Medulla oblongata (tissue), 1 donor: ENCODE measurements around the gene DNAI7.

Experiments
- DNase-seq: peaks from one replicate; pipeline ENCODE4 v3.0.0-alpha.2; 2015; ENCODE audit errors: extremely low spot score

The DNAI7 gene

GRCh38 chr12:25195056-25195971 lies at the start of gene DNAI7, which contains the start of gene ETFRF1:
Gene DNAI7 (minus strand): TSS chr12:25195160. CDS start chr12:25195078, 82 bp downstream.
Gene ETFRF1 (plus strand): TSS chr12:25195237. CDS start chr12:25203957, 8,720 bp downstream.
- DNase-seq, result peak; percentile 95

- no peak for DNase-seq
Observed at GRCh38 chr12:25243680-25243990, 48.7 kb upstream of the DNAI7 start.

- DNase-seq, result no peak
Observed at GRCh38 chr12:25242981-25243679, 48.2 kb upstream of the DNAI7 start.

GRCh38 chr12:25241167-25242020 lies 46.4 kb upstream of the DNAI7 start:
- DNase-seq, result peak; percentile 65

GRCh38 chr12:25236626-25237025 lies 41.7 kb upstream of the DNAI7 start:
- DNase-seq, result no peak

- no peak for DNase-seq
Observed at GRCh38 chr12:25236190-25236589, 41.2 kb upstream of the DNAI7 start.

- no peak for DNase-seq
Observed at GRCh38 chr12:25213338-25213737, 18.4 kb upstream of the DNAI7 start.

- DNase-seq, result no peak
Observed at GRCh38 chr12:25208554-25208953, 13.6 kb upstream of the DNAI7 start.

- DNase-seq, result no peak
Observed at GRCh38 chr12:25207846-25208245, 12.9 kb upstream of the DNAI7 start.

- DNase-seq, result no peak
Observed at GRCh38 chr12:25207411-25207810, 12.5 kb upstream of the DNAI7 start.

GRCh38 chr12:25202137-25202536 lies 7.2 kb upstream of the DNAI7 start:
- DNase-seq, result no peak

- no peak for DNase-seq
Observed at GRCh38 chr12:25200703-25201102, 5.7 kb upstream of the DNAI7 start.

- DNase-seq, result no peak
Observed at GRCh38 chr12:25197608-25198007, 2.6 kb upstream of the DNAI7 start.

- no peak for DNase-seq
Observed at GRCh38 chr12:25194722-25195055, 271 bp downstream of the DNAI7 start.

- DNase-seq, result no peak
Observed at GRCh38 chr12:25194214-25194613, 746 bp downstream of the DNAI7 start.

- no peak for DNase-seq
Observed at GRCh38 chr12:25190793-25191192, 4.2 kb downstream of the DNAI7 start.

- no peak for DNase-seq
Observed at GRCh38 chr12:25189656-25190055, 5.3 kb downstream of the DNAI7 start.

- no peak for DNase-seq
Observed at GRCh38 chr12:25187781-25188180, 7.2 kb downstream of the DNAI7 start.

GRCh38 chr12:25186788-25187402 lies 8.1 kb downstream of the DNAI7 start:
- no peak for DNase-seq

GRCh38 chr12:25186038-25186787 lies 8.7 kb downstream of the DNAI7 start:
- no peak for DNase-seq

- no peak for DNase-seq
Observed at GRCh38 chr12:25184132-25184531, 10.8 kb downstream of the DNAI7 start.
